Stomach (tissue), 4 donors: ENCODE data around the gene OR10A3.

ENCODE experiments used
- EP300 ChIP-seq: sonication (generic); formaldehyde crosslinking; IDR thresholded peaks from one replicate; pipeline ENCODE4 v1.6.1; 2017; ENCODE audit warnings: antibody characterized with exemption
- POLR2A ChIP-seq, 4 donors: fragments of 450-650 bp; IDR thresholded peaks; one replicate each; pipeline ENCODE4 v1.6.1; 2016; ENCODE audit warnings: antibody characterized with exemption in 4 of 4, control low read depth in 2 of 4, mild to moderate bottlenecking in 1 of 4, moderate library complexity in 1 of 4
- POLR2AphosphoS5 ChIP-seq, 3 donors: sonication (generic); formaldehyde crosslinking; IDR thresholded peaks; one replicate each; pipeline ENCODE4 v1.6.1; 2016; ENCODE audit warnings: antibody characterized with exemption in 3 of 3
- TF ChIP-seq, protein P1 (sequence below), 7 experiments: fragments of 450-650 bp in 4 of 7; fragments of 200-600 bp in 3 of 7; sonication (generic) in 3 of 7; IDR thresholded peaks; one replicate each; pipeline ENCODE4 v1.5.1; 2016 to 2019; ENCODE audit warnings: antibody characterized with exemption in 7 of 7, control low read depth in 2 of 7, mild to moderate bottlenecking in 1 of 7

DNA sequence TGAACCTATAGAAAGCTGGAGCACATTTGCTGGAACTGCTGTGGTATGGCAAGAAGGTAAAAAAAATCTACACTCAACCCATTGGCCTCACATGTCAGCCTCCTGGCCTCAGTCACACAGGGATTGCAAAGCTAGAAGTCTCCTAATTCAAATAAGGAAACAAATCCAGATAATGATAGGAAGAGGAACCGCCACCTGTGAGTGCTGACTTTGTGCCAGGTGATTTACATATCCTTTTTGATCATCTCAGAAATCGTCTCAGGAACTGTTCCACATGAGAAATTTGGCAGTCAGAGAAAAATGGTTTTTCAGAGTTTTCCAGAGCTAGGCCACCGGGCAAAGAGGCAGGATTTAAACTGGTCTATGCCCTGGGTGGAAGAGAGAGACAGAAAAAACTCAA, 22.8 kb upstream of the OR10A3 start:
- TF ChIP-seq, protein P1, sequence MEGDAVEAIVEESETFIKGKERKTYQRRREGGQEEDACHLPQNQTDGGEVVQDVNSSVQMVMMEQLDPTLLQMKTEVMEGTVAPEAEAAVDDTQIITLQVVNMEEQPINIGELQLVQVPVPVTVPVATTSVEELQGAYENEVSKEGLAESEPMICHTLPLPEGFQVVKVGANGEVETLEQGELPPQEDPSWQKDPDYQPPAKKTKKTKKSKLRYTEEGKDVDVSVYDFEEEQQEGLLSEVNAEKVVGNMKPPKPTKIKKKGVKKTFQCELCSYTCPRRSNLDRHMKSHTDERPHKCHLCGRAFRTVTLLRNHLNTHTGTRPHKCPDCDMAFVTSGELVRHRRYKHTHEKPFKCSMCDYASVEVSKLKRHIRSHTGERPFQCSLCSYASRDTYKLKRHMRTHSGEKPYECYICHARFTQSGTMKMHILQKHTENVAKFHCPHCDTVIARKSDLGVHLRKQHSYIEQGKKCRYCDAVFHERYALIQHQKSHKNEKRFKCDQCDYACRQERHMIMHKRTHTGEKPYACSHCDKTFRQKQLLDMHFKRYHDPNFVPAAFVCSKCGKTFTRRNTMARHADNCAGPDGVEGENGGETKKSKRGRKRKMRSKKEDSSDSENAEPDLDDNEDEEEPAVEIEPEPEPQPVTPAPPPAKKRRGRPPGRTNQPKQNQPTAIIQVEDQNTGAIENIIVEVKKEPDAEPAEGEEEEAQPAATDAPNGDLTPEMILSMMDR (IDR thresholded peaks at IDR 0.05), result no peak
- TF ChIP-seq POLR2AphosphoS5 (IDR thresholded peaks at IDR 0.05), result no peak
- no peak for TF ChIP-seq POLR2A (IDR thresholded peaks at IDR 0.05)
- TF ChIP-seq EP300, result no peak
